SK-N-SH (cell line): ENCODE measurements around the gene UGT1A3. TPM values are rescaled to one million over a fixed set of nuclear protein-coding genes. Genes with fewer than 3 reads are reported as not detected.

Experiments used
- CTCF ChIA-PET: fragments of 300-600, 350-600 bp; formaldehyde crosslinking; extraction: SDS; loops from one replicate; lab custom pipeline; 2021; lab: Yijun Ruan, JAX
- POLR2A ChIA-PET: fragments of 350-600 bp; sonication (Branson Sonifier 250); formaldehyde crosslinking; extraction: SDS; loops from one replicate; lab custom pipeline; 2020; ENCODE audit warnings: antibody characterized with exemption, inconsistent platforms; lab: Yijun Ruan, JAX
- DNase-seq: peaks from one replicate; pipeline ENCODE4 v3.0.0; 2012
- H2AFZ ChIP-seq: fragments of 200-600 bp; sonication (generic); 2 replicates; pipeline ENCODE4 v1.8.1; 2016; ENCODE audit warnings: antibody characterized with exemption, mild to moderate bottlenecking, low read depth
- H3F3A ChIP-seq: fragments of 200-600 bp; sonication (generic); replicated peaks from 2 replicates; pipeline ENCODE3; 2016; ENCODE audit warnings: antibody characterized with exemption, mild to moderate bottlenecking; ENCODE audit not compliant: insufficient read depth
- H3K27ac ChIP-seq, 2 experiments: fragments of 200-500 bp in 1 of 2; fragments of 200-600 bp in 1 of 2; sonication (Bioruptor generic) in 1 of 2; sonication (generic), shearing (Covaris generic) in 1 of 2; 2 replicates each; pipeline versions ENCODE4 v1.5.1 to v1.6.1; 2014 to 2016; ENCODE audit warnings: low read depth in 2 of 2, inconsistent platforms in 1 of 2, low read length in 1 of 2, mild to moderate bottlenecking in 1 of 2, mixed read lengths in 1 of 2
- H3K27me3 ChIP-seq: fragments of 200-600 bp; sonication (generic), shearing (Covaris generic); 2 replicates; pipeline ENCODE4 v1.6.1; 2016; ENCODE audit warnings: mixed run types; ENCODE audit not compliant: insufficient read depth
- H3K36me3 ChIP-seq, 2 experiments: fragments of 200-500 bp in 1 of 2; fragments of 200-600 bp in 1 of 2; sonication (Bioruptor generic) in 1 of 2; sonication (generic) in 1 of 2; replicated peaks in 1 of 2; 2 replicates each; pipeline versions ENCODE3 to v1.5.1; 2014 to 2016; ENCODE audit warnings: low read length in 1 of 2, mild to moderate bottlenecking in 1 of 2; ENCODE audit not compliant: insufficient read depth in 2 of 2, control insufficient read depth in 1 of 2
- H3K4me1 ChIP-seq, 2 experiments: fragments of 200-500 bp in 1 of 2; fragments of 200-600 bp in 1 of 2; sonication (Bioruptor generic) in 1 of 2; sonication (generic), shearing (Covaris generic) in 1 of 2; 2 replicates each; pipeline versions ENCODE4 v1.5.1 to v1.6.1; 2014 to 2016; ENCODE audit warnings: low read depth in 1 of 2, low read length in 1 of 2, mixed run types in 1 of 2; ENCODE audit not compliant: insufficient read depth in 2 of 2, control insufficient read depth in 1 of 2
- H3K4me2 ChIP-seq: fragments of 200-600 bp; sonication (generic), shearing (Covaris generic); 2 replicates; pipeline ENCODE4 v1.6.1; 2017; ENCODE audit warnings: mixed run types
- H3K4me3 ChIP-seq, 2 experiments: fragments of 200-500 bp in 1 of 2; fragments of 200-600 bp in 1 of 2; sonication (Bioruptor generic) in 1 of 2; sonication (generic), shearing (Covaris generic) in 1 of 2; 2 replicates each; pipeline versions ENCODE4 v1.5.1 to v1.8.1; 2014 to 2016; ENCODE audit warnings: low read depth in 2 of 2, inconsistent platforms in 1 of 2, low read length in 1 of 2, mild to moderate bottlenecking in 1 of 2, mixed read lengths in 1 of 2, moderate library complexity in 1 of 2
- H3K79me2 ChIP-seq: fragments of 200-600 bp; sonication (generic); 2 replicates; pipeline ENCODE4 v1.8.1; 2017; ENCODE audit warnings: mild to moderate bottlenecking; ENCODE audit not compliant: insufficient read depth
- H3K9ac ChIP-seq: fragments of 200-600 bp; sonication (generic); 2 replicates; pipeline ENCODE4 v1.6.1; 2017; ENCODE audit warnings: mixed run types
- H3K9me2 ChIP-seq: fragments of 200-600 bp; sonication (generic); 2 replicates; pipeline ENCODE4 v1.6.1; 2017; ENCODE audit warnings: mixed run types
- H3K9me3 ChIP-seq: fragments of 200-600 bp; sonication (generic); 2 replicates; pipeline ENCODE4 v1.6.1; 2017; ENCODE audit warnings: mixed run types, mild to moderate bottlenecking, moderate library complexity
- H4K20me1 ChIP-seq: fragments of 200-600 bp; sonication (generic); 2 replicates; pipeline ENCODE4 v1.6.1; 2017; ENCODE audit warnings: mild to moderate bottlenecking, mixed run types; ENCODE audit not compliant: insufficient read depth
- CHD2 ChIP-seq: fragments of 150-350 bp; IDR thresholded peaks from 2 replicates; pipeline ENCODE4 v1.6.1; 2018; ENCODE audit warnings: low read length; ENCODE audit not compliant: partially characterized antibody
- CTCF ChIP-seq: fragments of 200-600 bp; sonication (generic); IDR thresholded peaks from 2 replicates; pipeline ENCODE4 v1.6.1; 2017; ENCODE audit warnings: antibody characterized with exemption, mild to moderate bottlenecking, moderate library complexity
- EP300 ChIP-seq, 2 experiments: IDR thresholded peaks; 2 replicates each; pipeline versions ENCODE4 v1.4.0 to v1.6.1; 2012; ENCODE audit warnings: borderline replicate concordance in 1 of 2, low read depth in 1 of 2, low read length in 1 of 2
- FOXJ3 ChIP-seq: sonication (generic); formaldehyde crosslinking; IDR thresholded peaks from 2 replicates; pipeline ENCODE4 v1.5.1; 2020; ENCODE audit warnings: mild to moderate bottlenecking, missing genetic modification reagents
- GABPA ChIP-seq: IDR thresholded peaks from 2 replicates; pipeline ENCODE4 v1.4.0; 2012; ENCODE audit warnings: low read depth, mild to moderate bottlenecking
- GATA2 ChIP-seq: sonication (generic); formaldehyde crosslinking; IDR thresholded peaks from 2 replicates; pipeline ENCODE4 v1.5.0; 2020; ENCODE audit warnings: mild to moderate bottlenecking, missing genetic modification reagents
- RXRA ChIP-seq: IDR thresholded peaks from 2 replicates; pipeline ENCODE4 v1.4.0; 2012; ENCODE audit warnings: low read depth, mild to moderate bottlenecking, borderline replicate concordance
- TAF1 ChIP-seq: IDR thresholded peaks from 2 replicates; pipeline ENCODE4 v1.6.1; 2012; ENCODE audit warnings: low read depth, mild to moderate bottlenecking, low read length, moderate library complexity, borderline replicate concordance
- TCF12 ChIP-seq: IDR thresholded peaks from 2 replicates; pipeline ENCODE4 v1.4.0; 2012
- TEAD4 ChIP-seq: IDR thresholded peaks from 2 replicates; pipeline ENCODE4 v1.4.0; 2012; ENCODE audit warnings: mild to moderate bottlenecking, borderline replicate concordance; ENCODE audit not compliant: insufficient read depth
- WGBS: methylation state at CpG from one replicate; pipeline ENCODE4 v1.1.6; 2017; ENCODE audit warnings: low lambda C conversion rate; 5-methylcytosine and 5-hydroxymethylcytosine counted together
- polyA plus RNA-seq, 3 experiments: library from polyadenylated mRNA; depleted of rRNA; stranded (reverse); fragments of >200 nt; gene quantifications; 2 replicates each; pipeline ENCODE4 v1.2.3, GENCODE V29; 2012
- TF ChIP-seq, protein P1 (sequence below): fragments of 150-350 bp; IDR thresholded peaks from 2 replicates; pipeline ENCODE4 v1.6.1; 2016; ENCODE audit warnings: mild to moderate bottlenecking, low read depth, low read length
- TF ChIP-seq, protein P2 (sequence below): IDR thresholded peaks from 2 replicates; pipeline ENCODE4 v1.6.1; 2012; ENCODE audit warnings: mild to moderate bottlenecking, low read depth, low read length, moderate library complexity

UGT1A3 gene
- polyA plus RNA-seq, 1 of the 3 experiments (the other 2 are of a cell fraction) = not detected

GRCh38 chr2:233815861-233816260 is 87.0 kb downstream of the UGT1A3 start (continued):
- TF ChIP-seq TEAD4 (no peak), TAF1 (no peak), RXRA (no peak), EP300 (IDR thresholded peaks at IDR 0.05; ENCODE audit: borderline replicate concordance in 1 of 2, low read depth in 1 of 2, low read length in 1 of 2) (no peak), GABPA (no peak)
- TF ChIP-seq, all 33 proteins: peak for 0

GRCh38 chr2:233816334-233816733 is 87.5 kb downstream of the UGT1A3 start:
- H3K9me3 ChIP-seq = no peaks in the 10 kb centered on the region
- WGBS = 7% methylated on average over 2 of the region's 2 CpGs
- H3K79me2 ChIP-seq = no peaks in the 10 kb centered on the region
- H3K4me2 ChIP-seq = no peak overlapping the region
- ChIA-PET POLR2A (no interaction called here), CTCF (no interaction called here)
- peak; percentile 8; the same call in 1 of the 2 replicates for TF ChIP-seq TCF12
- TF ChIP-seq, protein P1, sequence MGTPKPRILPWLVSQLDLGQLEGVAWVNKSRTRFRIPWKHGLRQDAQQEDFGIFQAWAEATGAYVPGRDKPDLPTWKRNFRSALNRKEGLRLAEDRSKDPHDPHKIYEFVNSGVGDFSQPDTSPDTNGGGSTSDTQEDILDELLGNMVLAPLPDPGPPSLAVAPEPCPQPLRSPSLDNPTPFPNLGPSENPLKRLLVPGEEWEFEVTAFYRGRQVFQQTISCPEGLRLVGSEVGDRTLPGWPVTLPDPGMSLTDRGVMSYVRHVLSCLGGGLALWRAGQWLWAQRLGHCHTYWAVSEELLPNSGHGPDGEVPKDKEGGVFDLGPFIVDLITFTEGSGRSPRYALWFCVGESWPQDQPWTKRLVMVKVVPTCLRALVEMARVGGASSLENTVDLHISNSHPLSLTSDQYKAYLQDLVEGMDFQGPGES = no peak
- peak in 1 of 2 experiments; percentile 45; a peak in 1 of 4 replicates for TF ChIP-seq EP300 (IDR thresholded peaks at IDR 0.05; ENCODE audit: borderline replicate concordance in 1 of 2, low read depth in 1 of 2, low read length in 1 of 2)
- no peak for TF ChIP-seq CHD2
- TF ChIP-seq, protein P2, sequence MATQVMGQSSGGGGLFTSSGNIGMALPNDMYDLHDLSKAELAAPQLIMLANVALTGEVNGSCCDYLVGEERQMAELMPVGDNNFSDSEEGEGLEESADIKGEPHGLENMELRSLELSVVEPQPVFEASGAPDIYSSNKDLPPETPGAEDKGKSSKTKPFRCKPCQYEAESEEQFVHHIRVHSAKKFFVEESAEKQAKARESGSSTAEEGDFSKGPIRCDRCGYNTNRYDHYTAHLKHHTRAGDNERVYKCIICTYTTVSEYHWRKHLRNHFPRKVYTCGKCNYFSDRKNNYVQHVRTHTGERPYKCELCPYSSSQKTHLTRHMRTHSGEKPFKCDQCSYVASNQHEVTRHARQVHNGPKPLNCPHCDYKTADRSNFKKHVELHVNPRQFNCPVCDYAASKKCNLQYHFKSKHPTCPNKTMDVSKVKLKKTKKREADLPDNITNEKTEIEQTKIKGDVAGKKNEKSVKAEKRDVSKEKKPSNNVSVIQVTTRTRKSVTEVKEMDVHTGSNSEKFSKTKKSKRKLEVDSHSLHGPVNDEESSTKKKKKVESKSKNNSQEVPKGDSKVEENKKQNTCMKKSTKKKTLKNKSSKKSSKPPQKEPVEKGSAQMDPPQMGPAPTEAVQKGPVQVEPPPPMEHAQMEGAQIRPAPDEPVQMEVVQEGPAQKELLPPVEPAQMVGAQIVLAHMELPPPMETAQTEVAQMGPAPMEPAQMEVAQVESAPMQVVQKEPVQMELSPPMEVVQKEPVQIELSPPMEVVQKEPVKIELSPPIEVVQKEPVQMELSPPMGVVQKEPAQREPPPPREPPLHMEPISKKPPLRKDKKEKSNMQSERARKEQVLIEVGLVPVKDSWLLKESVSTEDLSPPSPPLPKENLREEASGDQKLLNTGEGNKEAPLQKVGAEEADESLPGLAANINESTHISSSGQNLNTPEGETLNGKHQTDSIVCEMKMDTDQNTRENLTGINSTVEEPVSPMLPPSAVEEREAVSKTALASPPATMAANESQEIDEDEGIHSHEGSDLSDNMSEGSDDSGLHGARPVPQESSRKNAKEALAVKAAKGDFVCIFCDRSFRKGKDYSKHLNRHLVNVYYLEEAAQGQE = no peak
- TF ChIP-seq GATA2 = 0 out of 2 replicates have a peak, but pooled peaks have one; percentile 12
- no peak for TF ChIP-seq RXRA
- TF ChIP-seq FOXJ3 (CRISPR knock-in tag) = peak; percentile 47; the same call in 1 of the 2 replicates
- no peak for TF ChIP-seq CTCF
- no peak for TF ChIP-seq TAF1
- no peaks in the 10 kb centered on the region for H4K20me1 ChIP-seq
- H2AFZ ChIP-seq = no peak overlapping the region
- no peaks in the 10 kb centered on the region for H3F3A ChIP-seq
- peaks cover 0 to 3% of the 10 kb centered on the region in 2 experiments; a peak in 1 of 4 replicates for H3K4me1 ChIP-seq
- H3K9ac ChIP-seq = no peak overlapping the region
- H3K36me3 ChIP-seq = no peaks in the 10 kb centered on the region
- no peaks in the 10 kb centered on the region for H3K9me2 ChIP-seq
- H3K4me3 ChIP-seq = no peak overlapping the region
- peak overlapping the region in 1 of 2 experiments; percentile 36; a peak in 1 of 4 replicates for H3K27ac ChIP-seq
- H3K27me3 ChIP-seq = no peaks in the 10 kb centered on the region
- peak; percentile 85 for DNase-seq
